Activated CD4-positive, alpha-beta T cell treated with anti-CD3 and anti-CD28 coated beads for 36 hours (primary cell): ENCODE results near the gene TAB2. TPM values are rescaled to one million over a fixed set of nuclear protein-coding genes. Genes with fewer than 3 reads are reported as not detected.

ENCODE experiments used
- ATAC-seq: fragments of 200-7000 bp; cut with Tn5 transposase; one replicate; pipeline ENCODE4 v1.10.0; 2021; ENCODE audit warnings: mild to moderate bottlenecking, moderate library complexity
- CTCF ChIA-PET: fragments of 350-600 bp; sonication (Branson Sonifier 250); formaldehyde crosslinking; loops from one replicate; lab custom pipeline; 2021; ENCODE audit warnings: antibody characterized with exemption; lab: Charles Lee
- POLR2A ChIA-PET: fragments of 350-600 bp; sonication (Branson Sonifier 250); formaldehyde crosslinking; loops from one replicate; lab custom pipeline; 2021; ENCODE audit warnings: antibody characterized with exemption, inconsistent platforms; lab: Charles Lee
- DNase-seq: peaks from one replicate; pipeline ENCODE4 v3.0.0-alpha.2; 2020
- H3K27ac Mint-ChIP-seq: one replicate; pipeline ENCODE4 v1.8.0; 2021; ENCODE audit warnings: mixed read lengths
- H3K27me3 Mint-ChIP-seq: one replicate; pipeline ENCODE4 v1.8.0; 2021; ENCODE audit warnings: mixed read lengths
- H3K36me3 Mint-ChIP-seq: one replicate; pipeline ENCODE4 v1.8.0; 2021; ENCODE audit warnings: low read depth, mixed read lengths
- H3K4me1 Mint-ChIP-seq: one replicate; pipeline ENCODE4 v1.8.0; 2021; ENCODE audit warnings: mixed read lengths
- H3K4me3 Mint-ChIP-seq: one replicate; pipeline ENCODE4 v1.8.0; 2021; ENCODE audit warnings: mild to moderate bottlenecking, moderate library complexity, mixed read lengths
- H3K9me3 Mint-ChIP-seq: one replicate; pipeline ENCODE4 v1.8.0; 2021; ENCODE audit warnings: low read depth, mixed read lengths
- intact Hi-C, 2 experiments: fragments of 100-400 bp; cut with DNase I in 1 of 2; cut with micrococcal nuclease in 1 of 2; formaldehyde crosslinking; loops; one replicate each; pipeline versions ENCODE4 v1.14.2 to v1.15.1; 2022 to 2024; cut with DNase I, micrococcal nuclease
- total RNA-seq, 2 experiments: library from RNA; stranded (reverse); gene quantifications; one replicate each; pipeline ENCODE4 v1.2.3, GENCODE V29; 2021

The TAB2 gene
- total RNA-seq, 2 experiments from 2014 or later, result 65.8 to 94.1 TPM

DNA sequence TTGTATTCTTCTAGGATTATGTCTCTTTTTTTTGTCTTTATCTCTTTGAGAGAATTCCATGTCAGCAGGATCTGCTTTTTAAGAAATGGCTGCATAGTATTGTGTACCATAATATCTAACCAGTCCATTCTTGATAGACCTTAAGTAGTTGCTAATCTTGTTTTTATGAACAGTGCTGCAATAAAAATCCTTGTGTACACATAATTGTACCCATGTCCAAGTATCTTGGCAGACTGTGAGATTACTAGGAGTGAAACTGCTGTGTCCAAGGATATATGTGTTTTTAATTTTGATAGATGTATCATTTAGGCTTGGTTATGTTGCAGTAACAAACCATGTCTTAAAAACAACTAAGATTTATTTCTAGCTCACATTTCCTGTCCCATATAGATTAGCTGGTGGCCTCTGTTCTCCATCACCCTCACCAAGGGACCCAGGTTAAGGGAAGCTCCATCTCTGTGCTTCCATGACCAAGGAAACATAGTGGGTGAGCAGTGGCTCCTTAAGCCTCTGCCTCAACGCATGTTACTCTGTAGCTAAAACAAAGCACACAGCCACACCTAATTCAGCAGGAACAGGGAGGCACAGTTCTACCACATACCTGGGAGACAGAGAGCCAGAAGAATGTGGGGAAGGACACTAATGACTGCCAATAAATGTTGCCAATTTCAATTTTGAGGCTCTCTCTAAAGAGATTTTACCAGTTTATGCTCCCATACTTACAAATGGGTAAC is 70.4 kb downstream of the TAB2 start:
- Mint-ChIP-seq H3K4me3 (no peak overlapping the region), H3K27me3 (no peaks in the 10 kb centered on the region), H3K36me3 (peaks cover 74% of the 10 kb centered on the region), H3K9me3 (peaks cover 15% of the 10 kb centered on the region), H3K4me1 (peaks cover 72% of the 10 kb centered on the region), H3K27ac (peak overlapping the region; percentile 72)
- DNase-seq, result no peak
- intact Hi-C loops, result no loop called here
- ChIA-PET CTCF (interaction anchor here (0.6 to 0.8 kb wide), 2 partner anchors 50 to 311 kb away, joined by 3 to 5 read pairs; no protein-coding TSS in a partner anchor), POLR2A (no interaction called here)
- ATAC-seq, result no peak

GRCh38 chr6:149389509-149390297 is 72.2 kb downstream of the TAB2 start:
- intact Hi-C loops, result loop anchor here in 1 of 2 experiments (5.0 kb wide), 1 partner anchor 72 kb away; the partner anchor contains the start of gene TAB2
- CTCF ChIA-PET, result interaction anchor here (0.7 to 1.0 kb wide), 2 partner anchors 8 to 52 kb away, joined by 3 read pairs; no protein-coding TSS in a partner anchor
- H3K4me3 Mint-ChIP-seq, result no peak overlapping the region
- no peaks in the 10 kb centered on the region for H3K27me3 Mint-ChIP-seq
- H3K9me3 Mint-ChIP-seq, result peaks cover 15% of the 10 kb centered on the region
- peaks cover 68% of the 10 kb centered on the region for H3K4me1 Mint-ChIP-seq
- peak; percentile 59 for ATAC-seq
- H3K27ac Mint-ChIP-seq, result no peak overlapping the region
- H3K36me3 Mint-ChIP-seq, result peaks cover 70% of the 10 kb centered on the region
- POLR2A ChIA-PET, result no interaction called here
- DNase-seq, result no peak

DNA sequence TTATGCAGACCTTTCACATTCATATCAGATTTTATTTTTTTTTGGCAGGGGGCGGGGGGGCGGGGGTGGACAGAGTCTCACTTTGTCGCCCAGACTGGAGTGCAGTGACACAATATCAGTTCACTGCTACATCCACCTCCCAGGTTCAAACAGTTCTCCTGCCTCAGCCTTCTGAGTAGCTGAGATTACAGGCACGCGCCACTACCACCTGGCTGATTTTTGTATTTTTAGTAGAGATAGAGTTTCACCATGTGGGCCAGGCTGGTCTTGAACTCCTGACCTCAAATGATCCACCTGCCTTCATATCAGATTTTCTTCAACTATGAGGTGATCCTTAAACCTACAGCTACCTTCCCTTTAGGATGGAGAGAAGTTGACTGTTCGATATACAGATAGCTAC is 74.6 kb downstream of the TAB2 start:
- H3K4me3 Mint-ChIP-seq, result no peak overlapping the region
- POLR2A ChIA-PET, result no interaction called here
- DNase-seq (no peak), ATAC-seq (no peak)
- no peaks in the 10 kb centered on the region for H3K27me3 Mint-ChIP-seq
- peaks cover 63% of the 10 kb centered on the region for H3K4me1 Mint-ChIP-seq
- CTCF ChIA-PET, result interaction anchor here (1.4 to 1.6 kb wide), 3 partner anchors 9 to 295 kb away, joined by 3 to 6 read pairs (median 4); no protein-coding TSS in a partner anchor
- H3K36me3 Mint-ChIP-seq, result peaks cover 70% of the 10 kb centered on the region
- intact Hi-C loops, result loop anchor here in 1 of 2 experiments (2.0 to 5.0 kb wide), 2 partner anchors 17 to 75 kb away; partner anchors contain the start of gene TAB2
- no peak overlapping the region for H3K27ac Mint-ChIP-seq
- H3K9me3 Mint-ChIP-seq, result peaks cover 4% of the 10 kb centered on the region

DNA sequence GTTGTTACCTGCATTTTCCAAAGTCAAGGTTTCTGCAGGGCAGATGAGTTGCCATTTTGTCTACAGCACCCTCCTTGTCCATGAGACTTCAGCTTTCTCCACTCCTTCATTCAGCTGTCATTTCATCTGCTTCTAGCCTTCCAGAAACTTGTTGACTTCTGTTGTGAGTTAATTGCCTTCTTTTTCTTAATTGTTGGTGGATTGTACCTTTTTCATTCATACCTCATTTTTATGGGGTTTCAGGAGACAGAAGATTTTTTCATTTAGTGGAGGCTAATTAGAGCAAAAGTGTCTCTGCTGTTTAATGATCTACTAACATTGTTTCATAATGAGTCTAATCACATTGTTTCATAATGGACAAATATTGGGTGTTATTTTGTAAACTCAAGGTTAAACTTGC is 75.0 kb downstream of the TAB2 start:
- Mint-ChIP-seq H3K27ac (peak overlapping the region; percentile 74), H3K4me1 (peaks cover 63% of the 10 kb centered on the region), H3K9me3 (peaks cover 4% of the 10 kb centered on the region), H3K27me3 (no peaks in the 10 kb centered on the region), H3K36me3 (peaks cover 72% of the 10 kb centered on the region), H3K4me3 (no peak overlapping the region)
- intact Hi-C loops, result loop anchor here in 1 of 2 experiments (2.0 to 5.0 kb wide), 2 partner anchors 18 to 75 kb away; partner anchors contain the start of gene TAB2
- no peak for ATAC-seq
- POLR2A ChIA-PET, result no interaction called here
- CTCF ChIA-PET, result interaction anchor here (1.3 to 1.6 kb wide), 3 partner anchors 39 to 296 kb away, joined by 3 to 6 read pairs (median 3); no protein-coding TSS in a partner anchor
- DNase-seq, result no peak

DNA sequence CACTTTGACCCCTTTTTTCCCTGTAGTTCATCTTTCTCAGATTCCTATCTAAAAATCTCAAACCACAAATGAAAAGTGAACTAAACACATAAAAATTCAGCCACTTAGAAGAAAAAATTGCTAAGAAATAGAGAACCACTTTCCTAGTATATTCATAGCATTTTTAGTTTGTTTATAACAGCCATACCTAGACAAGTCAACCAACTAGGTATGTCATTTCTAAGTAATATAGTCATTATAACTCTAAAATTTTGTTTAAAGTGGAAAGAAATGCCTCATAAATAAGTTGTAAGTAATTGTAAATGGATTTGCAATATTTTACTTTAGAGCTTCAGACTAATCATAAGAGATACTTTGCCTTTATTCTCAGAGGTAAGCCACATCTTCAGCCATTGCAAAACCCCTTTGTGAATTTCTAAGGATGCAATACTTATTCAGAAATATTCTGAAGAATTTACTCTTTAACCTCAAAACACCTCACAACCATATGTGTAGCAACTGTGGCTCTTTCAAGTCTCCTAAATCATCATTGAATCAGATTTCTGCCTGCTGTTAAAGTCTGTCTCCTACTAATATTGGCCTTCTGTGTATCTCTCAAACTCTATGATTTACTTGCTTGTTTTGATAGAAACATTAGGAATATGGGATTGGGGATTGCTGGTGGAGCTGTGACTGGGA is 75.6 kb downstream of the TAB2 start:
- ChIA-PET CTCF (interaction anchor here (1.3 to 1.6 kb wide), 3 partner anchors 39 to 296 kb away, joined by 3 to 6 read pairs (median 3); no protein-coding TSS in a partner anchor), POLR2A (no interaction called here)
- ATAC-seq, result peak; percentile 61
- H3K27ac Mint-ChIP-seq, result peak overlapping the region; percentile 74
- peaks cover 57% of the 10 kb centered on the region for H3K4me1 Mint-ChIP-seq
- H3K4me3 Mint-ChIP-seq, result no peak overlapping the region
- no peaks in the 10 kb centered on the region for H3K27me3 Mint-ChIP-seq
- intact Hi-C loops, result loop anchor here in 1 of 2 experiments (2.0 to 5.0 kb wide), 2 partner anchors 18 to 76 kb away; partner anchors contain the start of gene TAB2
- H3K36me3 Mint-ChIP-seq, result peaks cover 71% of the 10 kb centered on the region
- no peak for DNase-seq
- H3K9me3 Mint-ChIP-seq, result peaks cover 3% of the 10 kb centered on the region

DNA sequence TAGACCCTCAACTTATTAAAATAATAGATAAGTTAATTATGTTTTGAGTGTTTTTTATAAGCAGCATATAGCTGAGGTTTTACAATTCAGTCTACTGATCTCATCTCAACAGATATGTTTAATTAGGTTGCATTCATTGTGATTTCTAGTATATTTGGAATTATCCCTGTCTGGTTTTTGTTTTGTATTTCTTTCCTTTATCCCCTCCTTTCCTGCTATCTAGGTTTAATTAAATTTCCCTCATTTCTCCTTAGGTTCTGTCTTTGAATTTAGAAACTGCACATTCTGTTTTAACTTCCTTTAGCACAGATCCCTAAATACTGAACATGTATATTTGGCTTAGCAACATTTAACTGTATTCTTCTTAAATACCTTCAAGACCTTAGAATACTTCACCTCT is 77.7 kb downstream of the TAB2 start:
- peak overlapping the region; percentile 13 for H3K27ac Mint-ChIP-seq
- no peak overlapping the region for H3K4me3 Mint-ChIP-seq
- ATAC-seq (no peak), DNase-seq (no peak)
- H3K36me3 Mint-ChIP-seq, result peaks cover 72% of the 10 kb centered on the region
- ChIA-PET POLR2A (no interaction called here), CTCF (interaction anchor here (0.6 to 1.5 kb wide), 2 partner anchors 12 to 364 kb away, joined by 3 read pairs; no protein-coding TSS in a partner anchor)
- no peaks in the 10 kb centered on the region for H3K27me3 Mint-ChIP-seq
- intact Hi-C loops, result no loop called here
- H3K9me3 Mint-ChIP-seq, result peaks cover 2% of the 10 kb centered on the region
- peaks cover 46% of the 10 kb centered on the region for H3K4me1 Mint-ChIP-seq

- POLR2A ChIA-PET, result interaction anchor here (0.6 kb wide), 1 partner anchor 484 kb away, joined by 4 read pairs; no protein-coding TSS in a partner anchor
- peak overlapping the region; percentile 25 for H3K27ac Mint-ChIP-seq
- intact Hi-C loops, result no loop called here
- CTCF ChIA-PET, result interaction anchor here (0.7 to 1.6 kb wide), 8 partner anchors 11 to 368 kb away, joined by 3 to 7 read pairs (median 3); no protein-coding TSS in a partner anchor
- no peaks in the 10 kb centered on the region for H3K9me3 Mint-ChIP-seq
- ATAC-seq (no peak), DNase-seq (no peak)
- H3K27me3 Mint-ChIP-seq, result no peaks in the 10 kb centered on the region
- H3K4me3 Mint-ChIP-seq, result no peak overlapping the region
- H3K4me1 Mint-ChIP-seq, result peaks cover 30% of the 10 kb centered on the region
- H3K36me3 Mint-ChIP-seq, result peaks cover 69% of the 10 kb centered on the region
These were observed 79.9 kb downstream of the TAB2 start for GRCh38 chr6:149397384-149397783.

- Mint-ChIP-seq H3K4me1 (peaks cover 30% of the 10 kb centered on the region), H3K36me3 (peaks cover 68% of the 10 kb centered on the region), H3K9me3 (no peaks in the 10 kb centered on the region), H3K4me3 (no peak within 1 kb of the TSS), H3K27me3 (no peaks in the 10 kb centered on the region), H3K27ac (no peak within 1 kb of the TSS)
- DNase-seq (no peak), ATAC-seq (no peak)
- intact Hi-C loops, result loop anchor here in 1 of 2 experiments (10.0 kb wide), 1 partner anchor 1255 kb away; no protein-coding TSS in a partner anchor
- POLR2A ChIA-PET, result no interaction called here
- CTCF ChIA-PET, result no interaction called here
These were observed 82.5 kb downstream of the TAB2 start, which contains the start of gene SUMO4 for GRCh38 chr6:149400050-149400449. Gene SUMO4 (plus strand): TSS chr6:149400262. CDS start chr6:149400392, 130 bp downstream.

DNA sequence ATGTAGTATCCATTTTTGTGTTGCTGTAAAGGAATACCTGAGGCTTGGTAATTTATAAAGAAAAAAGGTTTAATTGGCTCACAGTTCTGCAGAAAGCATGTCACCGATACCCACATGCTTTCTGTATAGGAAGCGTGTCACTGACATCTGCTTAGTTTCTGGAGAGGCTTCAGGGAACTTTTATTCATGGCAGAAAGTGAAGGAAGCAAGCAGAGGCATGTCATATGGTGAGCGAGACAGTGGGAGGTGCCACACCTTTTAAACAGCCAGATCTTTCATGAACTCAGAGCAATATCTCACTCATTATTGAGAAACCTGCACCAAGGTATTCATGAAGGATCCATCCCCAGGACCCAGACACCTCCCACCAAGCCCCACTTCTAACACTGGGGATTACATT is 86.0 kb downstream of the TAB2 start:
- intact Hi-C loops, result loop anchor here in 1 of 2 experiments (10.0 kb wide), 1 partner anchor 1259 kb away; no protein-coding TSS in a partner anchor
- ChIA-PET CTCF (no interaction called here), POLR2A (no interaction called here)
- Mint-ChIP-seq H3K4me1 (peaks cover 33% of the 10 kb centered on the region), H3K27me3 (no peaks in the 10 kb centered on the region), H3K27ac (peak overlapping the region; percentile 48), H3K4me3 (no peak overlapping the region), H3K9me3 (no peaks in the 10 kb centered on the region), H3K36me3 (peaks cover 59% of the 10 kb centered on the region)
- ATAC-seq (peak; percentile 47), DNase-seq (no peak)
